CD4-positive, alpha-beta T cell (primary cell): ENCODE results near the gene FRMD8. TPM values are rescaled to one million over a fixed set of nuclear protein-coding genes. Genes with fewer than 3 reads are reported as not detected.

Source experiments
- ATAC-seq: fragments of 200-7000 bp; cut with Tn5 transposase; one replicate; pipeline ENCODE4 v1.10.0; 2022; ENCODE audit warnings: mild to moderate bottlenecking; ENCODE audit not compliant: poor library complexity
- CTCF ChIA-PET: fragments of 350-600 bp; sonication (Branson Sonifier 250); formaldehyde crosslinking; loops from one replicate; lab custom pipeline; 2021; ENCODE audit warnings: antibody characterized with exemption, inconsistent platforms; lab: Charles Lee
- POLR2A ChIA-PET: fragments of 350-600 bp; sonication (Branson Sonifier 250); formaldehyde crosslinking; loops from one replicate; lab custom pipeline; 2021; ENCODE audit warnings: antibody characterized with exemption, inconsistent platforms; lab: Charles Lee
- DNase-seq, 14 experiments: peaks; one replicate each; pipeline ENCODE4 v3.0.0-alpha.2; 2013 to 2020; ENCODE audit warnings: mixed read lengths in 2 of 14
- H3K27ac ChIP-seq, 2 donors: one replicate each; pipeline versions ENCODE4 v1.5.1 to v1.7.0; 2013; ENCODE audit warnings: low read length in 2 of 2, low read depth in 1 of 2, mild to moderate bottlenecking in 1 of 2
- H3K27me3 ChIP-seq, 2 experiments: 1 replicate in 1 of 2; 2 replicates in 1 of 2; pipeline versions ENCODE4 v1.6.1 to v1.7.0; 2013; ENCODE audit warnings: low read length in 2 of 2, control low read depth in 1 of 2, mild to moderate bottlenecking in 1 of 2, moderate library complexity in 1 of 2; ENCODE audit not compliant: insufficient read depth in 2 of 2, control insufficient read depth in 1 of 2
- H3K36me3 ChIP-seq: one replicate; pipeline ENCODE4 v1.6.1; 2013; ENCODE audit warnings: low read length, control low read depth; ENCODE audit not compliant: insufficient read depth
- H3K4me1 ChIP-seq: one replicate; pipeline ENCODE4 v1.6.1; 2013; ENCODE audit warnings: low read length, control low read depth; ENCODE audit not compliant: insufficient read depth
- H3K4me3 ChIP-seq: one replicate; pipeline ENCODE4 v1.5.1; 2013; ENCODE audit warnings: mild to moderate bottlenecking, low read length, moderate library complexity
- H3K9me3 ChIP-seq, 2 experiments: 1 replicate in 1 of 2; 2 replicates in 1 of 2; pipeline versions ENCODE4 v1.6.1 to v1.7.0; 2013; ENCODE audit warnings: low read length in 2 of 2, mild to moderate bottlenecking in 2 of 2, control low read depth in 1 of 2, moderate library complexity in 1 of 2; ENCODE audit not compliant: control insufficient read depth in 1 of 2, insufficient read depth in 1 of 2
- H3K27ac Mint-ChIP-seq: one replicate; pipeline ENCODE4 v1.8.0; 2020; ENCODE audit warnings: mixed read lengths
- H3K27me3 Mint-ChIP-seq: one replicate; pipeline ENCODE4 v1.8.0; 2021; ENCODE audit warnings: mixed read lengths
- H3K36me3 Mint-ChIP-seq: one replicate; pipeline ENCODE4 v1.8.0; 2021; ENCODE audit warnings: low read depth, mixed read lengths
- H3K4me1 Mint-ChIP-seq: one replicate; pipeline ENCODE4 v1.8.0; 2021; ENCODE audit warnings: low read depth, mixed read lengths
- H3K4me3 Mint-ChIP-seq: one replicate; pipeline ENCODE4 v1.8.0; 2020; ENCODE audit warnings: mild to moderate bottlenecking, mixed read lengths
- H3K9me3 Mint-ChIP-seq: one replicate; pipeline ENCODE4 v1.8.0; 2020; ENCODE audit warnings: mixed read lengths
- CTCF ChIP-seq: fragments of 200-600 bp; IDR thresholded peaks from one replicate; pipeline ENCODE4 v1.8.0; 2022; ENCODE audit warnings: antibody characterized with exemption, mild to moderate bottlenecking
- intact Hi-C, 2 experiments: fragments of 100-400 bp; cut with DNase I in 1 of 2; cut with micrococcal nuclease in 1 of 2; formaldehyde crosslinking; loops; one replicate each; pipeline versions ENCODE4 v1.15.1 to v1.9.0; 2023 to 2025; cut with DNase I, micrococcal nuclease
- total RNA-seq, 174 experiments: library from RNA in 2 of 174; stranded (reverse) in 2 of 174; gene quantifications; one replicate each; pipeline ENCODE4 v1.2.3 and lab custom pipeline; 2021 to 2026

FRMD8 gene
- total RNA-seq, 2 experiments from 2014 or later: 19.4 to 25.3 TPM

GRCh38 chr11:65377036-65377435 lies 9.4 kb upstream of the FRMD8 start:
- peak overlapping the region; percentile 72 for H3K27ac Mint-ChIP-seq
- ChIA-PET CTCF (no interaction called here), POLR2A (no interaction called here)
- no peak overlapping the region for H3K4me3 Mint-ChIP-seq
- ATAC-seq (no peak), DNase-seq (no peak)
- no peaks in the 10 kb centered on the region for H3K27me3 Mint-ChIP-seq
- intact Hi-C loops: no loop called here
- H3K4me1 ChIP-seq: peaks cover 25% of the 10 kb centered on the region
- no peak overlapping the region for H3K27ac ChIP-seq
- no peak overlapping the region for H3K4me3 ChIP-seq
- H3K9me3 ChIP-seq: no peaks in the 10 kb centered on the region
- peaks cover 17% of the 10 kb centered on the region for H3K36me3 Mint-ChIP-seq
- H3K27me3 ChIP-seq: no peaks in the 10 kb centered on the region
- no peak for TF ChIP-seq CTCF
- peaks cover 10% of the 10 kb centered on the region for H3K4me1 Mint-ChIP-seq
- H3K36me3 ChIP-seq: peaks cover 19% of the 10 kb centered on the region
- no peaks in the 10 kb centered on the region for H3K9me3 Mint-ChIP-seq

- Histone ChIP-seq H3K27ac (peak overlapping the region in 1 of 2 donors; percentile 7), H3K4me1 (peaks cover 32% of the 10 kb centered on the region), H3K27me3 (no peaks in the 10 kb centered on the region), H3K4me3 (no peak overlapping the region), H3K9me3 (no peaks in the 10 kb centered on the region), H3K36me3 (peaks cover 19% of the 10 kb centered on the region)
- Mint-ChIP-seq H3K4me3 (no peak overlapping the region), H3K4me1 (peaks cover 17% of the 10 kb centered on the region), H3K27me3 (no peaks in the 10 kb centered on the region), H3K27ac (peak overlapping the region; percentile 72), H3K9me3 (no peaks in the 10 kb centered on the region), H3K36me3 (peaks cover 22% of the 10 kb centered on the region)
- ATAC-seq: no peak
- ChIA-PET CTCF (interaction anchor here (0.5 to 0.7 kb wide), 2 partner anchors 38 to 89 kb away, joined by 3 to 4 read pairs; no protein-coding TSS in a partner anchor), POLR2A (interaction anchor here (13.2 to 14.4 kb wide), 2 partner anchors 42 to 126 kb away, joined by 225 to 350 read pairs; partner anchors contain the start of genes MALAT1 and NEAT1)
- DNase-seq: no peak
- intact Hi-C loops: no loop called here
- TF ChIP-seq CTCF: no peak
These were observed 8.7 kb upstream of the FRMD8 start for GRCh38 chr11:65377777-65378176.

DNA sequence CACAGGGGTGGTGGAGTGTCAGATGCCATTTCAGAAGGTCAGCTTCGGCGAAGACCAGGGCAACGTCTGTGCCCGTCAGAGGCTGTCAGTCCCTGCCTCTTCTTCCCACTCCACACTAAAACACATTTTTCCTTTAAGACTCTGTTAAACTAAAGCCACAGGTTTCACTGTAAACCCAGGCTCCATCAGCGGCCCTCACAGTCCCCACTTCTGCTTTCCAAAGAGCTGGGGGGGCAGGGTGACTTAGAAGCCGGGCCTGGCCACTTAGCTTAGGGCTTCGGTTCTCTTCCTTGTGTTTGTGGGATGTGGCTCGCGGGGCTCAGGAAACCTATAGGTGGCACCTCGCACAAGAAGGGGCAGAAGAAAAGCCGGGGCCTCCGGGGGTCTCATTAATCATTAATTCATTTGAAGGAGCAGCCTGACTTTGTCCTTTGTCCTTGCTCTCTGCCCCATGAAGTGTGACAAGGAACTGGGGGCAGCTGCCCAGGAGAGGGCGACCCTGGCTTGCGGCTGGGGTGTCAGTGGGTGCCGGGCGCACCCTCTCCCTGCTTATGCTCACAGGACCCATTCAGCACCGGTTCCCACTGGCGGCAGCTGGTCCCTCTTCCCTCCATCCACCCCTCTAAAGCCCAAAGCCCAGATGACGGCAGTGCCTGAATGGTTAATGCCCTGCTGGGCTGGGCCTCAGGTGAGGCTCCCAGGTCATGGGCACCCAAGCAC lies 8.1 kb upstream of the FRMD8 start:
- H3K4me1 ChIP-seq: peaks cover 38% of the 10 kb centered on the region
- intact Hi-C loops: no loop called here
- H3K9me3 Mint-ChIP-seq: no peaks in the 10 kb centered on the region
- no peak for ATAC-seq
- peaks cover 22% of the 10 kb centered on the region for H3K36me3 Mint-ChIP-seq
- no peaks in the 10 kb centered on the region for H3K9me3 ChIP-seq
- H3K4me1 Mint-ChIP-seq: peaks cover 23% of the 10 kb centered on the region
- H3K36me3 ChIP-seq: peaks cover 19% of the 10 kb centered on the region
- no peak overlapping the region for H3K4me3 Mint-ChIP-seq
- peak overlapping the region in 1 of 2 donors; percentile 7 for H3K27ac ChIP-seq
- no peak for TF ChIP-seq CTCF
- H3K4me3 ChIP-seq: no peak overlapping the region
- no peaks in the 10 kb centered on the region for H3K27me3 ChIP-seq
- POLR2A ChIA-PET: interaction anchor here (13.2 to 14.4 kb wide), 2 partner anchors 42 to 125 kb away, joined by 225 to 350 read pairs; partner anchors contain the start of genes MALAT1 and NEAT1
- no peaks in the 10 kb centered on the region for H3K27me3 Mint-ChIP-seq
- CTCF ChIA-PET: interaction anchor here (0.5 to 0.7 kb wide), 2 partner anchors 38 to 88 kb away, joined by 3 to 4 read pairs; no protein-coding TSS in a partner anchor
- DNase-seq: peak in 3 of 14 experiments; percentile 35 to 52 (median 49)
- peak overlapping the region; percentile 72 for H3K27ac Mint-ChIP-seq
